Suprapubic skin (tissue), 4 donors: ENCODE results near the gene KCND2.

Experiments used
- POLR2A ChIP-seq, 2 donors: fragments of 450-650 bp; IDR thresholded peaks; one replicate each; pipeline ENCODE4 v1.6.1; 2017; ENCODE audit warnings: antibody characterized with exemption in 2 of 2, mild to moderate bottlenecking in 2 of 2, moderate library complexity in 2 of 2
- POLR2AphosphoS5 ChIP-seq, 3 donors: sonication (generic); formaldehyde crosslinking; IDR thresholded peaks; one replicate each; pipeline ENCODE4 v1.6.1; 2017; ENCODE audit warnings: antibody characterized with exemption in 3 of 3
- TF ChIP-seq, protein P1 (sequence below), 2 donors: fragments of 200-600 bp in 1 of 2; fragments of 450-650 bp in 1 of 2; sonication (generic) in 1 of 2; IDR thresholded peaks; one replicate each; pipeline ENCODE4 v1.5.1; 2016 to 2019; ENCODE audit warnings: antibody characterized with exemption in 2 of 2, mild to moderate bottlenecking in 1 of 2, moderate library complexity in 1 of 2

GRCh38 chr7:120363414-120363813, 90.4 kb downstream of the KCND2 start:
- TF ChIP-seq, protein P1, sequence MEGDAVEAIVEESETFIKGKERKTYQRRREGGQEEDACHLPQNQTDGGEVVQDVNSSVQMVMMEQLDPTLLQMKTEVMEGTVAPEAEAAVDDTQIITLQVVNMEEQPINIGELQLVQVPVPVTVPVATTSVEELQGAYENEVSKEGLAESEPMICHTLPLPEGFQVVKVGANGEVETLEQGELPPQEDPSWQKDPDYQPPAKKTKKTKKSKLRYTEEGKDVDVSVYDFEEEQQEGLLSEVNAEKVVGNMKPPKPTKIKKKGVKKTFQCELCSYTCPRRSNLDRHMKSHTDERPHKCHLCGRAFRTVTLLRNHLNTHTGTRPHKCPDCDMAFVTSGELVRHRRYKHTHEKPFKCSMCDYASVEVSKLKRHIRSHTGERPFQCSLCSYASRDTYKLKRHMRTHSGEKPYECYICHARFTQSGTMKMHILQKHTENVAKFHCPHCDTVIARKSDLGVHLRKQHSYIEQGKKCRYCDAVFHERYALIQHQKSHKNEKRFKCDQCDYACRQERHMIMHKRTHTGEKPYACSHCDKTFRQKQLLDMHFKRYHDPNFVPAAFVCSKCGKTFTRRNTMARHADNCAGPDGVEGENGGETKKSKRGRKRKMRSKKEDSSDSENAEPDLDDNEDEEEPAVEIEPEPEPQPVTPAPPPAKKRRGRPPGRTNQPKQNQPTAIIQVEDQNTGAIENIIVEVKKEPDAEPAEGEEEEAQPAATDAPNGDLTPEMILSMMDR (IDR thresholded peaks at IDR 0.05) = no peak
- TF ChIP-seq POLR2A (IDR thresholded peaks at IDR 0.05) = no peak
- TF ChIP-seq POLR2AphosphoS5 (IDR thresholded peaks at IDR 0.05) = no peak
